GM12874 (cell line): Measurements from ENCODE around the gene PLEKHF1.
A peak's percentile ranks its signal among the peaks of the same experiment; 100 is the strongest.

Experiments used
- TF ChIP-seq, protein P1 (sequence below): IDR thresholded peaks from 2 replicates; pipeline ENCODE4 v1.5.1; 2011; ENCODE audit warnings: low read depth, mild to moderate bottlenecking, control low read depth, low read length, moderate library complexity; ENCODE audit not compliant: insufficient read depth

The PLEKHF1 gene

GRCh38 chr19:29662604-29663404 is 2.5 kb upstream of the PLEKHF1 start:
- TF ChIP-seq, protein P1, sequence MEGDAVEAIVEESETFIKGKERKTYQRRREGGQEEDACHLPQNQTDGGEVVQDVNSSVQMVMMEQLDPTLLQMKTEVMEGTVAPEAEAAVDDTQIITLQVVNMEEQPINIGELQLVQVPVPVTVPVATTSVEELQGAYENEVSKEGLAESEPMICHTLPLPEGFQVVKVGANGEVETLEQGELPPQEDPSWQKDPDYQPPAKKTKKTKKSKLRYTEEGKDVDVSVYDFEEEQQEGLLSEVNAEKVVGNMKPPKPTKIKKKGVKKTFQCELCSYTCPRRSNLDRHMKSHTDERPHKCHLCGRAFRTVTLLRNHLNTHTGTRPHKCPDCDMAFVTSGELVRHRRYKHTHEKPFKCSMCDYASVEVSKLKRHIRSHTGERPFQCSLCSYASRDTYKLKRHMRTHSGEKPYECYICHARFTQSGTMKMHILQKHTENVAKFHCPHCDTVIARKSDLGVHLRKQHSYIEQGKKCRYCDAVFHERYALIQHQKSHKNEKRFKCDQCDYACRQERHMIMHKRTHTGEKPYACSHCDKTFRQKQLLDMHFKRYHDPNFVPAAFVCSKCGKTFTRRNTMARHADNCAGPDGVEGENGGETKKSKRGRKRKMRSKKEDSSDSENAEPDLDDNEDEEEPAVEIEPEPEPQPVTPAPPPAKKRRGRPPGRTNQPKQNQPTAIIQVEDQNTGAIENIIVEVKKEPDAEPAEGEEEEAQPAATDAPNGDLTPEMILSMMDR, result no peak

GRCh38 chr19:29663861-29664752 is 1.2 kb upstream of the PLEKHF1 start:
- TF ChIP-seq, protein P1, result no peak

GRCh38 chr19:29664753-29665214 is 477 bp upstream of the PLEKHF1 start:
- TF ChIP-seq, protein P1, result peak; percentile 31

DNA sequence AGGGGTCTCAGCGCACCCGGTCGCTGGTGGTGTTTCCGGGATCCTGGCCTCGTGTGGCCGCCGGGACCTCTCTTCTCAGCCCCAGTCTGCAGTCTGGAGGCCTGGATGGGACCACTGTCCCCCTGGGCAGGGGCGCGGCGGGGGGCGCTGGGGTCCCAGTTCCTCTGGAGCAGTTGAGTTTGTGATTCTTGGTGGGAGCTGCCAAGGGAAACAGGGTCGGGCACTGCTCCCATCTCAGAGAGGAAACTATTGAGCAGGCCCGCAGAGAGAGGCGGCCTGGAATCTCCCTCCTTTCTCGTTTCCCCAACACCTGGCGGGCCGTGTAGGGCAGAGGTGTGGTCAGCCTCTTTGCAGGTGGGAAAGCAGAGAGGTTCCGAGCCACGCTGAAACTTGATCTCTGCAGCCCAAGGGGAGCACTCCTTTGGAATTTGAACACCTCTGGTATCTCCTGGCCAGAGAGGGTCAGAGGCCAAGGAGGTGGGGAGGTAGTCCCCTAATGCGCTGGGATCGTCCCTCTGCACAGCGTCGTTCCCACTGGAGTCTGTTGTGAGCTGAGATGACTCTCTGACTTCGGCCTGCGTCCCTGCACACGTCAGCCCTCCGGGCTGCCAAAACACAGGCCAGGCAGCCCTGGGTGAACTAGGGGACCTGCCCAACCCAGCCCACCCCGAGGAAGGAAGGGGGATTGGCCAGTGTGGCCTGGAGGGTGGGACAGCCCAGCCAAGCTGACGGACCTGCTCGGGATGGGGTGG is 741 bp downstream of the PLEKHF1 start:
- TF ChIP-seq, protein P1, result no peak

- TF ChIP-seq, protein P1, result no peak
Observed at GRCh38 chr19:29666578-29667386, 1.5 kb downstream of the PLEKHF1 start.

DNA sequence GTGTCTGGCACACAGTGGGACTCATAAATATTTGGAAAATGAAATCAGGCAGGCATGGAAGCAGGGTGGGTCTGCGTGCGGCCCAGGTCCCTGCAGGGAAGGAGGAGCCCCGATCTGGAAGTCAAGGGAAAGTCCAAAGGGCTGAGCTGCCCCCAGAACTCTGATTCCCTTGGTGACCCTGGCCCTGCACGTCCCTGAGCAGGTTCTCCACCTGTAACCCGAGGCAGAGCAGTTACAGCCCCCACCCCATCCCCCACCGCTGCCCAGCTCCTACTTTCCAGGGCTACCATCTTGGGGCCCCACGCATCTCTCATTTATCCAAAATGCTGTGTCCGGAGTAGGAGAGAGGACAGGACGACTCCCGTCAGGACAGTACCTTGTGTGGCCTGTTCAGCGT is 2.1 kb downstream of the PLEKHF1 start:
- TF ChIP-seq, protein P1, result no peak
